IMR-90 (cell line): ENCODE results near the gene ANK2.

Source experiments
- CEBPB ChIP-seq: IDR thresholded peaks from 2 replicates; pipeline ENCODE4 v1.6.1; 2012; ENCODE audit warnings: low read depth, low read length, improper control_type of control experiment
- CHD1 ChIP-seq: IDR thresholded peaks from 2 replicates; pipeline ENCODE4 v1.6.1; 2012; ENCODE audit warnings: low read depth, low read length, improper control_type of control experiment
- CTCF ChIP-seq: conservative IDR thresholded peaks from 2 replicates; pipeline ENCODE4 v1.5.1; 2012; ENCODE audit warnings: mild to moderate bottlenecking, low read depth, low read length, improper control_type of control experiment
- MAFK ChIP-seq: IDR thresholded peaks from 2 replicates; pipeline ENCODE4 v1.6.1; 2012; ENCODE audit warnings: low read depth, low read length, improper control_type of control experiment
- POLR2A ChIP-seq: IDR thresholded peaks from 2 replicates; pipeline ENCODE4 v1.6.1; 2012; ENCODE audit warnings: mild to moderate bottlenecking, low read depth, low read length
- RAD21 ChIP-seq: IDR thresholded peaks from 2 replicates; pipeline ENCODE4 v1.6.1; 2012; ENCODE audit warnings: low read length, improper control_type of control experiment
- RCOR1 ChIP-seq: IDR thresholded peaks from 2 replicates; pipeline ENCODE4 v1.6.1; 2012; ENCODE audit warnings: mild to moderate bottlenecking, low read length, improper control_type of control experiment; ENCODE audit not compliant: insufficient replicate concordance
- RFX5 ChIP-seq: IDR thresholded peaks from 2 replicates; pipeline ENCODE4 v1.8.0; 2012; ENCODE audit warnings: low read depth, mild to moderate bottlenecking, low read length, moderate library complexity

GRCh38 chr4:113101669-113102068 is 52.2 kb downstream of the ANK2 start:
- TF ChIP-seq POLR2A (no peak), MAFK (no peak), CTCF (no peak), CEBPB (no peak), RCOR1 (no peak), RFX5 (no peak), CHD1 (no peak), RAD21 (no peak)
